Measurements from ENCODE around the gene NEDD9.

The NEDD9 gene

DNA sequence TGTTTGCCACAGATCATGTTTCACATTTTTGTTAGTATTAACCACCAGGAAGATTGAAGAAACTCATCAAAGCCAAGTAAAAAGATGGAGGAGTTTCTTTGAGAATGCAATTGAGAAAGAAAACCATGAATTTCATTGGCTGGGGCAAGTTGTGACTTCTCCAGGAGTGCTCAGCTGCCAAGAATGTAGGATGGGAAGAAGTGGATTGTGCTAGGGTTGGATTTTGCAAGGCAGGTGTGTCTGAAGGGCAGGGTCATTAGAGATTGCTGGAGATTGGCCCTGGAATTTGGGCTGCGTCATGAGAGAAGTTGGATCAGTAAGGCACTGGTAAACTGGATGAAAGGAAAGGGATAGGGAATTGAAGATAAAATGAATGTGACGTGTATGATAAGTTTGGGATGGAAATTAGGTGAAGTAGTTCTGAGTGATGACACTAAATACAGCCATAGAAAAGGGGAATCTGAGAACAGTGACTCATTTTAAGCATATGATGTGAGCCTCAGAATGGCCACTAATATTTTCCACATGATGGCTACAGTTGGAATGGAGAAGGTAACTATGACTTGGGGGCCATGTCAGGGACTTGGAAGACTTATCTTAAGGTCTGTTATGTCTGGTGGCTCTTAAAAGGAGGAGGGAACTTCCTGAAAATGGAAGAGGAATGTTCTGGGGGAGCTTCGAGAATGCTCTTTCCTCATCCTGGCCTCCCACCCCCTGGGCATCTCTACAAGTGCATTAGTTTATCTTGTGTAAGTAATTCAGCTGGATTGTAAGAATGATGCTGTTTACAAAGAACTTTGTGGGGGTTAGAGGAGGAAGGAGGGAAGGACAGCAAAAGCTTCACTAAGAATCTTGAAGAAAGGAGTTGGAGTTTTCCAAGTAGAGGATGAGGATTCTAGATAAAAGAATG, 93.2 kb downstream of the NEDD9 start:
- no peak for DNase-seq

DNA sequence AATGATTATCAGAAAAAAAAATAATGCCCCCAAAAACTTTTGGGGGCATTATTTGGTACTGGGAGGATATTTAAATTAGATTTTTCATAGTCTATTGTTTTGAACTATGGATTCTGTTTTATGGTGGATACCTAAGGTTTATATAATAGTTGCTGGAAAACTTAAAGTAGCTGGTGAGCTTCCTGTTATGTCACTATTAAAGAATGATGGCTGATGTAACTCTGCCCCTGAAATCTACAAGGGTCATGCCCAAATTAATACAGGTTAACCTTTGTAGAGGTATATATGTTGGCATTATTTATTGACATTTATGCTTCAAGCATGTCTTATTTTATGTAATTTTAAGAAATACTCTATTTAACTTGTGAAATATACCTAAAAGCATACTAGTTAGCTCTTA, 95.7 kb downstream of the NEDD9 start:
- no peak for DNase-seq

All from NCI-H2171 (cell line).